GM20431 (cell line): Measurements from ENCODE around the gene HLF.

Experiments
- in situ Hi-C: fragments of 300-500 bp; cut with MseI, MboI; formaldehyde crosslinking; loops from one replicate; pipeline ENCODE4 v1.15.0; 2020; ENCODE audit warnings: low sequenced_read_pairs; ENCODE audit not compliant: unreplicated experiment

The HLF gene

GRCh38 chr17:55288356-55289105 is 23.8 kb downstream of the HLF start:
- in situ Hi-C loops = no loop called here

DNA sequence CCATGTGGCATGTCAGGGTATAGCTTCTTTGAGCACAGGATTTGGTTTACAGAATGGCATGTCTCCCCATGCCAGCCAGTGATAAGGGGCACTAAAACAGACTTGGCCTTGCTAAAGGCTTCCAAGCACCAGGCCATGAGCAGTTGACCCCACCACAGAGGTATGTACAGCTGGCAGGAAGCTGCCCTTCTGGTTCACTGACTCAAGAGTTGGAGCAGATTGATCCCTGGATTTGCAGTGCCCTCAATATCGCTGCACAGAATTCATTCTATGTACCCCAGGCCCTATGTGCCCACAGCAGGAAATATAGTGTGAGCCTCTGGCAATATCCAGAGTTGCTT is 24.3 kb downstream of the HLF start:
- in situ Hi-C loops = no loop called here

GRCh38 chr17:55289978-55290377 is 25.2 kb downstream of the HLF start:
- in situ Hi-C loops = loop anchor here (10.0 kb wide), 1 partner anchor 295 kb away; no protein-coding TSS in a partner anchor

DNA sequence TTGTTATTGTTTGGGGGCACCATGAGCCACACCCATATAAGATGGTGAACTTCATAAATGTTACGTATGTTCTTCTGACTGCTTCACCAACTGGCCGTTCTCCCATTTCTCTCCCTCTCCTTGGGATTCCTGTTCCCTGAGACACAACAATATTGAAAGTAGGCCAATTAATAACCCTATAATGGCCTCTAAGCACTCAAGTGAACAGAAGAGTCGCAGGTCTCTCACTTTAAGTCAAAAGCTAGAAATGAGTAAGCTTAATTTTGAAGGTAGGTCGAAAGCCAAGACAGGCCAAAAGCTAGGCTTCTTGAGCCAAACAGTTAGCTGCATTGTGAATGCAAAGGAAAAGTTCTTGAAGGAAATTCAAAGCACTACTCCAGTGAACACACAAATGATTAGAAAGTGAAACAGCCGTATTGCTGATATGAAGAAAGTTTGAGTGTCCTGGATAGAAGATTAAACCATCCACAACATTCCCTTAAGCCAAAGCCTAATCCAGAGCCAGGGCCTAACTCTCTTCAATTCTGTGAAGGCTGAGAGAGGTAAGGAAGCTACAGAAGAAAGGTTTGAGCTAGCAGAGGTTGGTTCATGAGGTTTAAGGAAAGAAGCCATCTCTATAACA is 25.8 kb downstream of the HLF start:
- in situ Hi-C loops = loop anchor here (10.0 kb wide), 1 partner anchor 296 kb away; no protein-coding TSS in a partner anchor

GRCh38 chr17:55291114-55291507 is 26.4 kb downstream of the HLF start:
- in situ Hi-C loops = loop anchor here (10.0 kb wide), 1 partner anchor 296 kb away; no protein-coding TSS in a partner anchor

- in situ Hi-C loops = loop anchor here (10.0 kb wide), 1 partner anchor 297 kb away; no protein-coding TSS in a partner anchor
Measured at GRCh38 chr17:55292094-55292493, 27.3 kb downstream of the HLF start.

DNA sequence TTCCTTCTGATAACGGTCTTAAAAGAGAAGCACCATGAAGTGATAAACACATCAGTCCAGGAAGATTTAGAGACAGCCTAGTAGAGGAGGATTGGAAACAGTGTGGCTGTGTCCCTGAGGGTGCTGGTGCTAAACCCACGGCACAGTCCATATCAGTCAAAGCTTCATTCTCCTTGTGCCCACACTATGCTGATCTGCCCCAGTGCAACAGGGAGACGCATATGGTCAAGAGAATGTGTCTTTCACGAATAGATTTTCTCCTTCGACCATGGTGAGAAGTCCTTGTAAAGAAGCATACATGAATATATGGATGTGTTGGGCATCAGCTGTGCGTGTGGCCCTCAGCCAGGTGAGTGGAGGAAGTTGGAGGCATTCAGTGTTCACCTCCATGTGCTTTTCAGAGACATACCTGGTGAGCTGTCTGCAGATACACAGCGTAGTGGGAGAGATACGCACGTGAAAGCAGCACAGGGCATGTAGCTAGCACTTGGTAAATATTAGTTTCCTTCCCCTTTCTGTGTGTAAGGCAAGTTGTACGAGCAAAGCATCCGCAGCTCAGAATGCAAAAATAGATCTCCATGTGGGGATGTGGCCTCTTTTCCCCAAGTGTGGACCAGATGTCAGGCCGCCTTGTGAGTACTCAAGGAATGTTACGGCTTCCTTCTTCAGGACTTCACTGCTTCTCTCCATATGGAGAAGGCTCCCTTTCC is 29.4 kb downstream of the HLF start:
- in situ Hi-C loops = loop anchor here (10.0 kb wide), 1 partner anchor 299 kb away; no protein-coding TSS in a partner anchor

- in situ Hi-C loops = loop anchor here (10.0 kb wide), 1 partner anchor 301 kb away; no protein-coding TSS in a partner anchor
Measured at GRCh38 chr17:55295411-55296170, 30.8 kb downstream of the HLF start.

- in situ Hi-C loops = loop anchor here (10.0 kb wide), 1 partner anchor 301 kb away; no protein-coding TSS in a partner anchor
Measured at GRCh38 chr17:55296171-55296695, 31.5 kb downstream of the HLF start.

DNA sequence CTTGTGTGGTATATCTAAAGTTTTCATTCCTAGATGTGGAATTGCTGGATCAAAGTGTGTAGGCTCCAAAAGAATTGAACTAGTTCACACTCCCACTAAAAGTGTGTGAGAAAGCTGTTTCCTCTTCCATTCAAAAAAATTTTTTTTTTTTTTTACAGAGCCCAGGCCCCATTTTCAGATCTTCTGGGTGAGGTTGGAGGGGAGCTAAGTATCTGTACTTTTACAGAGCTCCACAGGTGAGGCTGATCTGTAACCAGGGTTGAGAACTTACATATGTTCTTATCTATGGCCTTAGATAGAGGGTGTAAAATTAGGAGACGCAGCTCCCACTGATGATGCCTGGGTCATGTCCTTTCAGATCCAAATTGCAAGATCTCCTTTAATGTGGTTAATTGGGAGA is 31.9 kb downstream of the HLF start:
- in situ Hi-C loops = loop anchor here (10.0 kb wide), 1 partner anchor 302 kb away; no protein-coding TSS in a partner anchor

- in situ Hi-C loops = loop anchor here (10.0 kb wide), 1 partner anchor 303 kb away; no protein-coding TSS in a partner anchor
Measured at GRCh38 chr17:55298111-55298730, 33.5 kb downstream of the HLF start.

- in situ Hi-C loops = loop anchor here (10.0 kb wide), 1 partner anchor 304 kb away; no protein-coding TSS in a partner anchor
Measured at GRCh38 chr17:55299162-55299838, 34.5 kb downstream of the HLF start.

GRCh38 chr17:55299890-55300289 is 35.1 kb downstream of the HLF start:
- in situ Hi-C loops = loop anchor here (10.0 to 25.0 kb wide), 2 partner anchors 88 to 305 kb away; no protein-coding TSS in a partner anchor

DNA sequence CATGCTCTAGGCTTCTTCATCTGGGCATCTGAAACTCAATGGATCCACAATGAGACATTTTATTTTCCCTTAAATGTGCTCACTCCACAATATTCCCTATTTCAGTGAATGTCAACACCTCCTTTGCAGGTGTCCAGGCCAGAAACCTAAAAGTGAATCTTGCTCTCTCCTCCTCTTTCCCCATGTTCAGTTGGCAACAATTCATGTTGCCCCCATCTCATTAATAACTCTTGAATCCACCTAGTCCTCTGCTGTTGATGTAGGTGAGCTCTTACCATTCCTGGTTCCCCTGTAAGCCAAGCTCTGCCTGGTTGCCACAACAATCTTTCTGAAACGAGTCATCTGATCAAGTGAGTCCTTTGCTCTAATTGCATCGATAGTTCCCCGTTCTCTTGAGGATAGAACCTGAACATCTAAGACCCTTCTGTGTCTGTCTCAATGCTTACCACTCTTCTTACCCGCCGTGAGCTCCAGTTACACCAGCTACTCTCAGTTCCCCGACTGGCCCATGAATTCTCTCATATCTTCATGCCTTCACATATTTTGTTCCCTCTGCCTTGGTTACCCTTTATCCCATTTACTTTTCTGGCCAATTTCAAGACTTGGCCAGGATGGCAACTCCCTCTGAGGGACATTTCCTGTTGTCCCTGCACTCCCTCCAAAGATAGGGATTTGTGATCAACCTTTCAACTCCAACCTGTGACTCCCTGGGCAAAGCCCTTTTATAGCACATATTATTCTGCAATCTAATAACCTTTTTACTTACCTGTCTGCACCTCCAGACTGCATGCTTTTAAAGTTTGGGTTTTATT is 35.9 kb downstream of the HLF start:
- in situ Hi-C loops = loop anchor here (25.0 kb wide), 1 partner anchor 88 kb away; no protein-coding TSS in a partner anchor

- in situ Hi-C loops = loop anchor here (25.0 kb wide), 1 partner anchor 89 kb away; no protein-coding TSS in a partner anchor
Measured at GRCh38 chr17:55301521-55302406, 37.0 kb downstream of the HLF start.

- in situ Hi-C loops = loop anchor here (25.0 kb wide), 1 partner anchor 90 kb away; no protein-coding TSS in a partner anchor
Measured at GRCh38 chr17:55302407-55302787, 37.6 kb downstream of the HLF start.
